ENCODE measurements around the gene AIFM2.

Gene AIFM2

GRCh38 chr10:70067586-70067985, 65.0 kb downstream of the AIFM2 start:
- Histone ChIP-seq H3K9ac (no peak overlapping the region), H3K36me3 (ENCODE audit: insufficient read depth) (no peaks in the 10 kb centered on the region), H3K4me2 (no peak overlapping the region), H2AFZ (ENCODE audit: low read depth) (no peak overlapping the region), H3K27ac (no peak overlapping the region), H3K4me3 (IDR thresholded peaks at IDR 0.05; ENCODE audit: insufficient read depth, low read depth, low read length) (no peak overlapping the region), H4K20me1 (ENCODE audit: insufficient read depth) (no peaks in the 10 kb centered on the region), H3K4me1 (ENCODE audit: low read depth, poor library complexity, severe bottlenecking) (no peaks in the 10 kb centered on the region), H3K27me3 (ENCODE audit: insufficient read depth, low read depth) (no peaks in the 10 kb centered on the region), H3K79me2 (ENCODE audit: insufficient read depth, low read depth) (no peaks in the 10 kb centered on the region)
- TF ChIP-seq CTCF (conservative IDR thresholded peaks at IDR 0.05; ENCODE audit: low read depth, low read length), result no peak

- Histone ChIP-seq H3K4me3 (IDR thresholded peaks at IDR 0.05; ENCODE audit: insufficient read depth, low read depth, low read length) (no peak overlapping the region), H3K79me2 (ENCODE audit: insufficient read depth, low read depth) (no peaks in the 10 kb centered on the region), H3K4me1 (ENCODE audit: low read depth, poor library complexity, severe bottlenecking) (no peaks in the 10 kb centered on the region), H3K27ac (no peak overlapping the region), H3K9ac (no peak overlapping the region), H2AFZ (ENCODE audit: low read depth) (no peak overlapping the region), H3K36me3 (ENCODE audit: insufficient read depth) (no peaks in the 10 kb centered on the region), H3K4me2 (no peak overlapping the region), H3K27me3 (ENCODE audit: insufficient read depth, low read depth) (no peaks in the 10 kb centered on the region), H4K20me1 (ENCODE audit: insufficient read depth) (no peaks in the 10 kb centered on the region)
- no peak for TF ChIP-seq CTCF (conservative IDR thresholded peaks at IDR 0.05; ENCODE audit: low read depth, low read length)
Observed at GRCh38 chr10:70066190-70066589, 66.4 kb downstream of the AIFM2 start.

DNA sequence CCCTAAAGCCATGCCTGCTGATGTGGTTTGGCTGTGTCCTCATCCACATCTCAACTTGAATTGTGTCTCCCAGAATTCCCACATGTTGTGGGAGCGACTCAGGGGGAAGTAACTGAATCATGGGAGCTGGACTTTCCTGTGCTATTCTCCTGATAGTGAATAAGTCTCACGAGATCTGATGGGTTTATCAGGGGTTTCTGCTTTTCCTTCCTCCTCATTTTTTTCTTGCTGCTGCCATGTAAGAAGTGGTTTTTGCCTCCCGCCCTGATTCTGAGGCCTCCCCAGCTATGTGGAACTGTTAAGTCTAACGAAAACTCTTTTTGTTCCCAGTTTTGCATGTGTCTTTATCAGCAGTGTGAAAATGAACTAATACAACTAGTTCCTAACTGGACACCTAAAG, 68.1 kb downstream of the AIFM2 start:
- no peak overlapping the region for H2AFZ ChIP-seq (ENCODE audit: low read depth)
- no peak overlapping the region for H3K27ac ChIP-seq
- no peaks in the 10 kb centered on the region for H3K4me1 ChIP-seq (ENCODE audit: low read depth, poor library complexity, severe bottlenecking)
- H4K20me1 ChIP-seq (ENCODE audit: insufficient read depth), result no peaks in the 10 kb centered on the region
- H3K27me3 ChIP-seq (ENCODE audit: insufficient read depth, low read depth), result no peaks in the 10 kb centered on the region
- no peaks in the 10 kb centered on the region for H3K79me2 ChIP-seq (ENCODE audit: insufficient read depth, low read depth)
- H3K9ac ChIP-seq, result no peak overlapping the region
- no peak overlapping the region for H3K4me2 ChIP-seq
- TF ChIP-seq CTCF (conservative IDR thresholded peaks at IDR 0.05; ENCODE audit: low read depth, low read length), result no peak
- H3K36me3 ChIP-seq (ENCODE audit: insufficient read depth), result no peaks in the 10 kb centered on the region
- no peak overlapping the region for H3K4me3 ChIP-seq (IDR thresholded peaks at IDR 0.05; ENCODE audit: insufficient read depth, low read depth, low read length)

- Histone ChIP-seq H3K4me3 (IDR thresholded peaks at IDR 0.05; ENCODE audit: insufficient read depth, low read depth, low read length) (no peak overlapping the region), H2AFZ (ENCODE audit: low read depth) (no peak overlapping the region), H3K27me3 (ENCODE audit: insufficient read depth, low read depth) (no peaks in the 10 kb centered on the region), H3K4me1 (ENCODE audit: low read depth, poor library complexity, severe bottlenecking) (no peaks in the 10 kb centered on the region), H3K36me3 (ENCODE audit: insufficient read depth) (no peaks in the 10 kb centered on the region), H3K4me2 (no peak overlapping the region), H4K20me1 (ENCODE audit: insufficient read depth) (no peaks in the 10 kb centered on the region), H3K27ac (no peak overlapping the region), H3K9ac (no peak overlapping the region), H3K79me2 (ENCODE audit: insufficient read depth, low read depth) (no peaks in the 10 kb centered on the region)
- TF ChIP-seq CTCF (conservative IDR thresholded peaks at IDR 0.05; ENCODE audit: low read depth, low read length), result no peak
Observed at GRCh38 chr10:70063418-70064098, 69.1 kb downstream of the AIFM2 start.
